GM19193 (cell line): ENCODE results near the gene HMGB2.

Source experiments
- POLR2A ChIP-seq: IDR thresholded peaks from 4 replicates; pipeline ENCODE4 v1.6.1; 2011; ENCODE audit not compliant: insufficient read depth, insufficient read length; ENCODE audit errors: extremely low read depth

The HMGB2 gene

DNA sequence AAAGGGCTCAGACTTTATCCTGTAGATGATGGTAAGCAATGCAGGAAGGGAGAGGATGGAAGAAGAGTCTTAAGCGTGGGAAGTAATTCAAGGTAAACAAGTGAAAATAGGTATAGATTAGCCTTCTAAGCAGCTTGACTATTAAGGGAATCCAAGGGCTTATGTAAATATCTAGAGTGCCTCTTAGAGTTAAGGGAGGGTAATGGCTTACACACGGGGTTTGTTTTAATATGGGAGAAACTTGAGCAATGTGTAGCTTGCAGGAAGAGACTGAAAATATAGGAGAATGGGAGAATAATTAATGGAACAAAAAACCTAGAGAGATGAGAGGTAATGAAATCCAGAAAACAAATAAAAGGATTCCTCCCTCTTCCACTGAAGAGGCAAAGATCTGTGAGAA, 23.8 kb upstream of the HMGB2 start:
- no peak for TF ChIP-seq POLR2A

DNA sequence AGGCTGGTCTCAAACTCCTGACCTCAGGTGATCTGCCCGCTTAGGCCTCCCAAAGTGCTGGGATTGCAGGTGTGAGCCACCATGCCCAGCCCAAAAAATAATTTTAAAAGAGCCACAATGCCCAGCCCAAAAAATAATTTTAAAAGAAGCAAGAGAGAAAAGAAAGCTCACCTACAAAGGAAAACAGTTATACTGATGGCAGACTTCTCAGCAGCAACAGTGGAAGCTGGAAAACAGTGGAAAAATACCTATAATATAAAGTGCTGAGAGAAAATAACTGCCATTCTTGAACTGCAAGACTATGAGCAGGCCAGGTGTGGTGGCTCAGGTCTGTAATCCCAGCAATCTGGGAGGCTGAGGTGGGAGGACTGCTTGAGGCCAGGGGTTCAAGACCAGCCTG, 13.3 kb upstream of the HMGB2 start:
- TF ChIP-seq POLR2A = no peak

DNA sequence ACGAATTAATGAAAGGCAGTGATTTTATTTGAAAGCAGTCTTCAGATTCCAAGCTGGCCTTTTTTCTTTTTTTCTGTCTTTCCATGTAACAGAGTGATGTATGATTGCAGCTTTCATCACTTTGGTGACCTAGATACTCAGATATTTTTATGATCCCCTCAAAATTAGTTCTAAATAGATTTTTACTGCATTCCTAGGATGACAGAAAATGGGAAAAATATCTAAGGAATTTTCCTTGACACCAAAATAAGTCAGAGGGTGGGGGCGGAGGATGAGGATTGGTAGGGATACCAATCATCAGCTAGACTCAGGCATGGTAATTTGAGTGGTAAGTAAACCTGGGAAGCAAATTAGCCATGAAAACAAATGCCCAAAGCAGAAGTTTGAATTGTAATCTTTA, 11.9 kb upstream of the HMGB2 start:
- no peak for TF ChIP-seq POLR2A

DNA sequence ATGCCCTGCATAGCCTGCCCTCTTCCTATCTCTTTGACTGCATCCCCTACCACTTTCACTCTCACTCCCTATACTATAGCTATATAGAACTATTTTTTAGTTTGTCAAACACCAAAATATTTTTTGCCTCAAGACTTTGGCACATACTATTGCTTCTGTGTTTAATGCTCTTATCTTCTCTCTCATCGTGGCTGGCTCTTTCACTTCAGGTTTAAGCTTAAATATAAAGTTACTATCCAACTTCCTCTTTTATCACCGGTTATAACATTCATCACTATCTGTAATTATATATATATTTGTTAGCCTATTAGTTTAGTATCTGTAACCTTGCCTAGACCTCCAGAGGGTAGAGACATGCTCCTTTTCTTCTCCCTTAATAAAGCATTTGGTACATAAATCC, 11.5 kb upstream of the HMGB2 start:
- TF ChIP-seq POLR2A = no peak

DNA sequence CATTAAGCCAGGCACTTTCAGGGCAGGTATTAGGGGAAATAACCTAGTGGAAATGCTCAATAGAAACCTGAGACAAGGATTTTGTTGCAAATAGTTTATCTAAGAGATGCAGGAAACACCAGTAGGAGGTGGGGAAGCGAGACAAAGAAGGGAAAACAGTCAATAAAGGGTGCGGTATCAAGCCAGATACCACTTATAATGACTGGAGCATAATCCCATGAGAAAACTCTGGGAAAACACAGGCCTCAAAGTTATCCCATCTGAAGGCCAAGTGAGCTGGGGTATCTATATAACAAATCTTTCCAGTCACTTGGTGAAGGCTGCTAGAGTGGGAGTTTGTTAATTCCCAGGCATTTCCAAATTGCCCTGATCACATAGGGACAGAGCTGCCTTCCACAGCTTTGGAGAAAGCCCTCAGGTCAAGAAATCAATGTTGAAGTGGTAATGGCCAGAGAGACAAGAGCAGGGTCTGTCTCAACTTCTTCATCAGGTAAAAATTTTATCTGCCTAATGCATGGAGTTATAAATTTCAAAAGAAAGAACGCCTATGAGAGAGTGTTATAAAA, 9.8 kb upstream of the HMGB2 start:
- no peak for TF ChIP-seq POLR2A

DNA sequence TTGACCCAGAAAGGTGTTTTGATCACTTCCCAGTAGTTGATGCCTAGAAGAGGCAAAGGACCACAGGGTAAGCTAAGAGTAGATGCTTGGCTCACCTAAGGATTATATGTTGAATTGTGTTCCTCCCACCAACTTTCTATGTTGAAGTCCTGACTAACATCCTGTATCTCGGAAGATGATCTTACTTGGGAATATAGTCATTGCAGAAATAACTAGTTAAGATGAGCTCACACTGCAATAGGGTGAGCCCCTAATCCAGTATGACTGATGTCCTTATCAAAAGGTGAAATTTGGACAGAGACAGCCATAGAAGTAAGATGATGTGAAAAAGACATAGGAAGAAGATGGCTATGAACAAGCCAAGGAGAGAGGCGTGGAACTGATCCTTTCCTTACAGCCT, 3.3 kb upstream of the HMGB2 start:
- TF ChIP-seq POLR2A = no peak

DNA sequence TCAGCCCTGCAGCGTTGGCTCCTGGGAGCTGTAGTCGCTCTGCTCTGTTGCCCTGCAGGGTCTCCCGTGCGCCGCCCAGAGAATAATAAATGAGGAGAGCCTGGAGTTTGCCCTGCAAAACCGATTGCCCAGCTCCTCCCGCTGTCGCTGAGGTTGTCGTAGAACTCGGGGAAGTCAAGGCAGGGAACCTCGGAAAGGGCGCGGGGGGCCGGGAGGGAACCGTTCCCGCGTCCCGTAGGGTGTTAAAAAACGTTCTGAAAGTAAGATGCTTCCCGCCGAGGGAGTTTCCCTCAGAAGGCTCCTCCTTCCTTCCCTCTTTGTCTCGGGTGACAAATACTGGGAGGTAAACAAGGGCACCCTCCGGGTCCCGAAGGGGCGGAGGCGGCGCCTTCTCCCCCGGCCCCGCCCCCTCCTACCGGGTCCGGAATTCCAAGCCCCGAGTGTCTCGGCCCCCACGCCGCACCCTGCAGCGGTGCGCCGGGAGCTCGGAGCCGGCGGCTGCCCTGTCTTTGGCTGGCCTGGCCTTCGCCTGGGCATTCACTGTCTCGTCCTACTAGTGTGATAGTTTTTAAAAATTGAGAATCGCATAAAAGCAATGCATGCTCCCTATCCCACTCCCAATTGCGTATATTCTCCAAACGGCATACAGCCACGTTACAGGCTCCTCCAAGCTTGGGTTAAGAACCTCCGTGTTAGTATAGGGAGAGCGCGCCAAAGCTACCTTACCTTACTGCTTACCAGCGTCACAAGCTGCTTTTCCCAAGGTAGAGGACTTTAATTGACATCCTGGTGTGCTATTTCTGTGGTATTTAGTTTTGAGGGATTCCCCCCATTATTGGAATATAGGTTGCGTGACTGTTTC, 964 bp upstream of the HMGB2 start:
- peak; percentile 68 for TF ChIP-seq POLR2A

DNA sequence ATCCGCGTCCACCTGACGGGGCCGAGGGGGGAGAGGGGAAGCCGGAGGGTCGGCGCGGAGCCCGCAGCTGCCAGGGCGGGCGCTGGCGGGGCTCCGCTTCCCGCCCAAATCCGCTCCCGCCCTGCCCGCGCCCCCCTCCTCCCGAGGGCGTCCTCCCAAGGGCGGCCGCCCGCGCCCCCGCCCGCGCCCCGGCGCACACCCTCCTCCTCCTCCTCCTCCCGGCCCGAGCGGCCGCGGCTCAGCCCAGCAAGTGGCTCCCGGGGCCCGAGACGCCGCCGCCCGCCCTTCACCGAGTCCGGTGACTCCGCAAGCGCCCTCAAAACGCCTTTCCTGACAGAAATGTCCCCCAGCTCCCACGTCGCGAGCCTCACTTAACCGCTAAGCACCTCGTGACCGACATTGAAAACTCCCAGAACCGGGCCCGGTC, 487 bp downstream of the HMGB2 start:
- TF ChIP-seq POLR2A = no peak

DNA sequence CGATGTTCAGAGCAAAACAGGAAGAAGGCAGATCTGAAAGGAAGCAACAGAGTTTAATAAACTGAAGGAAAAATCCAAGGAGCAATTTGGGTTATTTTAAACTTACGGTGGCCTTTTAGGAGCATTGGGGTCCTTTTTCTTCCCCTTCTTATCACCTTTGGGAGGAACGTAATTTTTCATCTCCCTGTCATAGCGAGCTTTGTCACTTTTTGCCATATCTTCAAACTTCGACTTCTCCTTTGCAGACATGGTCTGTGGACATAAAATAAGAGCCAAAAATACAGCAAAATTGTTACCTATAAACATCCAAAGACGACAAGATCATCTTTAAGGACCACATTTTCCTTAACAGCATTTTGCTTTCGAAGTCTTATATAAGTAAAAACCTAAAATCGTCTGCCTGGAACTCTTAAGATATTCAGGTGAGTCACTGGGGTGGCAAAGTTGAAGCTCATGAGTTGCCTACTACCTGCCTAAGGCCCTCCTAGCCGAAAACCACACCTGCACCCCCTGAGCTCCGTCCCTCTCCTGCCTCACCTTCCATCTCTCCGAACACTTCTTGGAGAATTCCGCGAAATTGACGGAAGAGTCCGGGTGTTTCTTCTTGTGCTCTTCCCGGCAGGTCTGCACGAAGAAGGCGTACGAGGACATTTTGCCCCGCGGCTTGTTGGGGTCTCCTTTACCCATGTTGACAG, 1.0 kb downstream of the HMGB2 start:
- TF ChIP-seq POLR2A = no peak

DNA sequence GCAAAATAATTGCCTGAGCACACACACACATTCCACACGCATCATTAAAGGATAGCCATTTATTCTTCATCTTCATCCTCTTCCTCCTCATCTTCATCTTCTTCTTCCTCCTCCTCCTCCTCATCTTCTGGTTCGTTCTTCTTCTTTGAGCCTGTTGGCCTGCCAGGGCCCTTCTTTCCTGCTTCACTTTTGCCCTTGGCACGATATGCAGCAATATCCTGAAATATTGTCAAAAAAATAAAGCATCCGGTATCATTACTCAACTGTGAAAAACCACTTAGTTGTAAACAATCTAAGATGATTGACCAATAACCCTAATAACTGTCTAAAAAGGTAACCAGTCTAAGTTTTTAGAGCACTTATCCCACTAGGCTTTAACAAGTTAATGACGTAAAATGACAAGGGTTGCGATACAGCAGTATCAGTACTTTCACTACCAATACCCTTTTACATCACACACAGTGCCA, 2.1 kb downstream of the HMGB2 start:
- no peak for TF ChIP-seq POLR2A

DNA sequence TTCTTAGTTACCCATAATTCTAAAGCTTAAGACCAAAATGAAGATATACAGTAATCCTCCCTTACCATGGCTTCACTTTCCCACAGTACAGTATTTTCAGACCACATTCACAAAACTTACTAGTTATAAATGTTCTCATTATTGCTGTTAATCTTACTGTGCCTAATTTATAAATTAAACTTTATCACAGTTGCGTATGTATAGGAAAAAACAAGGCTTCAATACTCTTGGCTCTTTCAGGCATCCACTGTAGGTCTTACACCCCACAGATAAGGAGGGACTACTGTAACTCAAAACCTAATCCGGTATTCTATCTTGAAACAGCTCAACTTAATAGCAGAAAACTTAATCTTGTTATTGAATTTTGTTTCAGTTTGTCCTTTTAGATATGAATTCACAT, 3.6 kb downstream of the HMGB2 start:
- TF ChIP-seq POLR2A = no peak

DNA sequence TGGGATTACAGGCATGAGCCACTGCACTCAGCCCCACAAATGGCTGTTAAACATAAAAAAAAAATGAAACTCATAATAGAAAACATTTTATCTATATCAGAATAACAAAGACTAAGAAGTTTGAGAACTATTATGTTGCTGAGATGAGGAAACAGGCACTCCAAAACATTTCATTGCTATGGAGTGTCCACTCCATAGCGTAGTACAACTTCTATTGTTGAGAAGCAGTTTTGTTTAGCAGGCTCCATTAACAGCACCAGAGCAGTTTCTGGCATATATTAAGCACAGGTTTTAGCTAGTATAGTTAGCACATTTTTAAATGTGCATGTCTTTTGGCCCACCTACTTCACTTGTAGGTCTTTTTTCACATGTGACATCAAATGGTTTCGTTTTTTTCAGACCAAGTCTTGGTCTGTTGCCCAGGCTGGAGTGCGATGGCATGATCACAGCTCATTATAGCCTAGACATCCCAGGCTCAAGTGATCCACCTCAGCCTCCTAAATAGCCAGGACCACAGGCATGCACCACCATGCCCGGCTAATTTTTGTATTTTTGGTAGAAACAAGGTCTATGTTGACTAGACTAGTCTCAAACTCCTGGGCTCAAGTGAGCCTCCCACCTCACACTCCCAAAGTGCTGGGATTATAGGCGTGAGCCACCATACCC, 5.8 kb downstream of the HMGB2 start:
- TF ChIP-seq POLR2A = no peak

DNA sequence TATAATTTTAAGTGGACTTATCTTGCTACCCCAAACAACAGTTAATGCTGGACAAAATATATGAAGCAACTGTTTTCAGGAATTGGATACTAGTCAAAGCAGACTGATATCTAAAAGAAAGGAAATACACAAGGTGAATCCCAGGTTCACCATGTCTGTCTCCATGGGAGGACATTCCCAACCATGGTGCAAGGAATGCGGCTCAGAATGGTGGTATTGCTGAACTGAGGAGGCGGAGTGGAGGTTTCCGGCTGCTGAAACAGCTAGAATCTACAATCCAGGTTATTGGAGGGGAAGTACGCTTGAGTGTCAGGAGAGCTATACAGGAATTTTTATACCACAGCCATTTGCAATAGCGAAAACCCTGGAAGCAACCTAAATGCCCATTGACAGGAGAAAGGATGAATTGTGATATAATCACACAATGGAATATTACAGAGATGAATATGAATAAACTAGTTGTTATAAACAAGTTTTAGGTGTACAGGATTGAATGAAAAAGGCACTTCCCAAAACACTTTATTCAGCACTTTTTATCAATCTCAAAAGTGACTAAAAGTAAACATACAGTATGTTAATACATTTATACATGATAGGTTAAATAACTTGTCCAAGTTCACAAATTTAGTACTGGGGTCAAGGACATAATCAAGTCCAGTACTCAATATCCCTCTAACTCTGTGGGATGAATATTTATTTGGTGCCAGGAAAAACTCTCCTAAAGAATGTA, 9.0 kb downstream of the HMGB2 start:
- TF ChIP-seq POLR2A = no peak

DNA sequence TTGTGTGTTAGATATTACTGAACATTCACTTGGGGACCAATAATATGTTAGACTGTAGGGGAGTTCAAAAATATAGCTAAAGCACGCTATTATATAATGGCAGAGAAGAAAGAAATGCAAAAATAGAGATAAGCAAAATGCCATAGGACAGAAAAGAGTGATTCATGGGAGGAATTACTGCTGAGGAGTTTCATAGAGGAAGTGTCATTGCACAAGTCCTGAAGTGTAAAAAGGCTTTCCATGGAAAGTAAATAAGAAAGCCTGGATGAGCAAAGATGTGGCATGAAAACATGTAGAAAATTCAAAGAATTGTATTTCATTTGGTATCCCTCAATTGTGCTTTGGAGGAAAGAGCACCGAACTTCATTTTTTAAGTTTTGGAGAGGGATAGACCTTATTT, 14.5 kb downstream of the HMGB2 start:
- no peak for TF ChIP-seq POLR2A
